22Rv1 (cell line): ENCODE measurements around the gene CRISP1.

ENCODE experiments used
- ZFX ChIP-seq: fragments of 450-650 bp; IDR thresholded peaks from 2 replicates; pipeline ENCODE4 v1.6.1; 2017; ENCODE audit warnings: antibody characterized with exemption, borderline replicate concordance
- TF ChIP-seq, protein P1 (sequence below): fragments of 450-650 bp; IDR thresholded peaks from 2 replicates; pipeline ENCODE4 v1.5.1; 2017; ENCODE audit warnings: mild to moderate bottlenecking

DNA sequence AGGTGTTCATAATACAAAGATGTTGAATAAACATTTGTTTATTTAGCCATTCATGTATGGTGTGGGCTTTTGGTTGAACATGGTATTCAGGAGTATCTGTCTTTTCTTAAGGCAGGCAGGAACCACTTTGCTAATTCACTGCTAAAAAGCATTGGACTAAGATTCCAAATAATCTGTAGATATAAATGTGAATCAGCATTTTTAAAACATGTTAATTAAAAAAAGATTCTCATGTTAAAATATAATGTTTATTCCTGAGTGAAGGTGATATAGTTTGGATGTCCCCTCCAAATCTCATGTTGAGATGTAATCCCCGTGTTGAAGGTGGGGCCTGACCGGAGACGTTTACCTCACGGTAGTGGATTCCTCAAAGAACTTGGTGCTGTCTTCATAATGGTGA, 19.3 kb downstream of the CRISP1 start:
- TF ChIP-seq, protein P1, sequence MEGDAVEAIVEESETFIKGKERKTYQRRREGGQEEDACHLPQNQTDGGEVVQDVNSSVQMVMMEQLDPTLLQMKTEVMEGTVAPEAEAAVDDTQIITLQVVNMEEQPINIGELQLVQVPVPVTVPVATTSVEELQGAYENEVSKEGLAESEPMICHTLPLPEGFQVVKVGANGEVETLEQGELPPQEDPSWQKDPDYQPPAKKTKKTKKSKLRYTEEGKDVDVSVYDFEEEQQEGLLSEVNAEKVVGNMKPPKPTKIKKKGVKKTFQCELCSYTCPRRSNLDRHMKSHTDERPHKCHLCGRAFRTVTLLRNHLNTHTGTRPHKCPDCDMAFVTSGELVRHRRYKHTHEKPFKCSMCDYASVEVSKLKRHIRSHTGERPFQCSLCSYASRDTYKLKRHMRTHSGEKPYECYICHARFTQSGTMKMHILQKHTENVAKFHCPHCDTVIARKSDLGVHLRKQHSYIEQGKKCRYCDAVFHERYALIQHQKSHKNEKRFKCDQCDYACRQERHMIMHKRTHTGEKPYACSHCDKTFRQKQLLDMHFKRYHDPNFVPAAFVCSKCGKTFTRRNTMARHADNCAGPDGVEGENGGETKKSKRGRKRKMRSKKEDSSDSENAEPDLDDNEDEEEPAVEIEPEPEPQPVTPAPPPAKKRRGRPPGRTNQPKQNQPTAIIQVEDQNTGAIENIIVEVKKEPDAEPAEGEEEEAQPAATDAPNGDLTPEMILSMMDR: no peak
- no peak for TF ChIP-seq ZFX
